ENCODE results near the gene SMYD3.

Gene SMYD3

DNA sequence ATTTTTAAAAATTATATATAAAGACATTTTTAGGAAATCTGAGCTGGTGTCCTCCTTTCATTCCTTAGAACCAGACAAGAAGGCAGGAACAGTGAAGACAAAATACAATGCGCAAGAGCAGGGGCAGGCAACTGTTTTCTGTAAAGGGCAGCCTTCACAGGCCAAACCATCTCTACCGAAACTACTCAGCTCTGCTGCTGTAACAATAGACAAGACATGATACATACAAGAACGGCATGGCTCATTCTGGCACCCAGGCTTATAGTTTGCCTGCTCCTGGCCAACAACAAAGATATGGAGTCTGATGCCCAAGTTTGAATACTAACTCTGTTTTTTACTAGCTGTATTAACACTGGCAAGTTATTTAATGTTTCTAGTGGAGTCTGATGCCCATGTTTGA is 232.0 kb downstream of the SMYD3 start:
- no peak for DNase-seq (ENCODE audit: low read depth)

DNA sequence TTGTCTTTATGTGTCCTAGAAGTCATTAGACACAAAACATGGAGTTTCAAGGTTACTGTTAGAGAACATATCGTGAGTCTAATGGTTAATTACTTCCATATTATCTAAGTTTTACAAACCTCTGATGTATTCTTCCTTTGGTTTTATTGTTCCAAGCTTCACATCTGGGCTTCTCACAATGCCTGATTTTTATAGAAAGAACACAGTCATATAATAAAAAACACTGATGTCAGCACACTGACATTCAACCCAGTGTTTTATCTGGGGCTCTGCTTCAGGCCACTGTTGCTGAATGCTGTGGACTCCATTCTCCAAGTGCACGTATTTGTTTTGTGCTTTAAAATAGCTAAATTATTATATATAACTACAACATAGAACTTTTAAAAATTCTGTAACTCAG is 232.9 kb downstream of the SMYD3 start:
- no peak for DNase-seq (ENCODE audit: low read depth)

DNA sequence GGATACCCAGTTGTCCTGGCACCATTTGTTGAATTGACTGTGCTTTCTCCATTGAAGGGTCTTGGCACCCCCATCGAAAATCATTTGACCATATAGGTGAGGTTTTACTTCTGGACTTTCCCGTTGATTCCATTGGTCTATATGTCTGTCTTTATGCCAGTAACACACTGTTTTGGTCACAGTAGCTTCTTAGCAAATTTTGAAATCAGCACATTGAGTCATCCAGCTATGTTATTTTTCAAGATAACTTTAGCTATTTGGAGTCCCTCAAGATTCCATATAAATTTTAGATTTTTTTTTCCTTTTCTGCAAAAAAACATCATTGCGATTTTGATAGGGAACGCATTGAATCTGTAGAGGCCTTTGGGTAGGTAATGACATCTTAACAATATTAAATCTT is 235.6 kb downstream of the SMYD3 start:
- DNase-seq (ENCODE audit: low read depth), result no peak

DNA sequence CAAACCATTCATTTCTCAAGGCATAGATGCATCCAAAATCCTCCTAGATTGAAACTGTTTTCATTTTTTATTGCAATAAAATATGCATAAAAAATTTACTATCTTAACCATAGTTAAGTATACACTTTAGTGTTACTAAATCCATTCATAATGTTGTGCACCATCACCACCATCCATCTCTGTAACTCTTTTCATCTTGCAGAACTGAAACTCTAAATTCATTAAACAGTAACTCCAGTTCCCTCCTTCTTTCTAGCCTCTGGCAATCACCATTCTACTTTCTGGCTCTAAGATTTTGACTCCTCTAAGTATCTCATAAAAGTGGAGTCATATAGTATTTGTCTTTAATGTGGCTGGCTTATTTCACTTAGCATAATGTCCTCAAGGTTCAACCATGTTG is 236.8 kb downstream of the SMYD3 start:
- DNase-seq (ENCODE audit: low read depth), result no peak

DNA sequence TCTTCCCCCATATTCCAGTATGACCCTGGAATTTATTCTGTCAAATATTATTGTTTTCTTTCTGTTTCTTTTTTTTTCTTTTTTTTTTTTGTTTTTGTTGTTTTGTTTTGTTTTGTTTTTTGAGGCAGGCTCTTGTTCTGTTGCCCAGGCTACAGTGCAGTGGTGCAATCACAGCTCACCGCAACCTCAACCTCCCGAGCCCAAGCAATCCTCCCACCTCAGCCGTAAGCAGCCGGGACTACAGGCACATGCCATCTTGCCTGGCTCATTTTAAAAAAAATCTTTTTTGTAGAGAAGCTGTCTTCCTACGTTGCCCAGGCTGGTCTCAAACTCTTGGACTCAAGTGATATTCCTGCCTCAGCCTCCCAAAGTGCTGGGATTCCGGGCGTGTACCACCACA is 237.6 kb downstream of the SMYD3 start:
- DNase-seq (ENCODE audit: low read depth), result no peak

DNA sequence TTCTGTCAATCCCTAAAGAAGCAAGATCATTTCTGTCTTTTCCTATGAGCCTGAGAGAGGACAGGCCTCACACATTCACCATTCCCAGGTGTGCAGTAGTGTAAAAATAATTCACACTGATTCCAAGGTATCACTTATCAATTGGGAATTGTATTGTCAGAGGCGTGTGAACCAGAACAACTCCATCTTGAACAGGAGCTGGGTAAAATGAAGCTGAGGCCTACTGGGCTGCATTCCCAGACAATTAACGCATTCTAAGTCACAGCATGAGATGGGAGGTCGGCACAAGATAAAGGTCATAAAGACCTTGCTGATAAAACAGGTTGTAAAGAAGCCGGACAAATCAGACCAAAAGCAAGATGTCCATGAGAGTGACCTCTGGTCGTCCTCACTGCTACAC is 239.2 kb downstream of the SMYD3 start:
- no peak for DNase-seq (ENCODE audit: low read depth)

DNA sequence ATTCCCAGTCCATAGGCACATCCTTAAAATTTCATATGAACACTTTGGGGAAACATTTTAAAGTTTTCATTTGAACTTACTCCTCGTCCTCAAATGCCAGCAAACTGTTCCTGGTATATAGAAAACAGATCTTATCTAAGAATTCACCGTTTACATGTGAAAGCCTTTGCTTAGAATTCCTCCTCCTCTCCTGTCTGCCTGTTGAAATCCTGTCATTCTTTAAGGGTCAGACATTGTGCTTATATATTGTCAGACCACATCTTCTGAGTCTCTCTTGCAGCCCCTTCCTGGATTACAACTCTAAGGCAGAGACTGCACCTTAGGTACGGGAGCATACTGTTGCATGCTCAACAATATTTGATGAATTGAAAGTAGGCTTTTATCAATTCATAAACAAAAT is 239.7 kb downstream of the SMYD3 start:
- no peak for DNase-seq (ENCODE audit: low read depth)

DNA sequence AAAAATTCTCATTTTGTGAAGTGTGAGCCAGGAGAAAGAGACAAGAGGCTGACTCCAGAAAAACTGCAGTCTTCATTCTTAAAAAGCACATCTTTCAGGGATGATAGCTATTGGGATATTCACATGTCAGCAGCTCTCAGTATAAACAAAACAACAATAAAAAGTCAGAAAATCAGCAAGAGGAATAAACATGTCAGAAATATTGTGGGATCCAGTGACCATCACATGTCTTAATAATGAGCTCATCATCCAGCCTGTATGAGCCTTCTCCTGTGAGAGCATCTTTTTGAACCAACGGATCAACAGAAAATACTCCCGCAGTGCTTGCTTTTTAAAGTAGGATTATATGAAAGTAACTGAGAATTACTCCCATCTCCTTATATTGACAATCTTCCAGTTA is 241.6 kb downstream of the SMYD3 start:
- DNase-seq (ENCODE audit: low read depth), result no peak

DNA sequence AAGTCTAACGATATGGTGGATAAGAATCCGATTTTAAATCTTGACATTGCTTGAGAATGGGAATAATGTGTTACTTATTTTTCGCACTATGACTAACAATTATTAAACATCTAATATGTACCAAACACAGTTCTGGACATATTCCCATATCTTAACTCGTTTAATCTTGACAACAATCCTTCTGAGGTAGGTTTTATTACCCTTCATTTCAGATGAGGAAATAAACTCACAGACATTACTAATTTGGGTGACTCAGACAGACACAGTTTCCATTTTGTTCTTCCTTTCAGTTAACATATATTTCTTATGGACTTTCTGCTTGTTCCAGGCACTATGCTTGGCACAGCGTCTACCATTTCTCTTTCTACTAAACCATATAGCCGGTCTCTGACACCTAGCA is 244.8 kb downstream of the SMYD3 start:
- DNase-seq (ENCODE audit: low read depth), result no peak

DNA sequence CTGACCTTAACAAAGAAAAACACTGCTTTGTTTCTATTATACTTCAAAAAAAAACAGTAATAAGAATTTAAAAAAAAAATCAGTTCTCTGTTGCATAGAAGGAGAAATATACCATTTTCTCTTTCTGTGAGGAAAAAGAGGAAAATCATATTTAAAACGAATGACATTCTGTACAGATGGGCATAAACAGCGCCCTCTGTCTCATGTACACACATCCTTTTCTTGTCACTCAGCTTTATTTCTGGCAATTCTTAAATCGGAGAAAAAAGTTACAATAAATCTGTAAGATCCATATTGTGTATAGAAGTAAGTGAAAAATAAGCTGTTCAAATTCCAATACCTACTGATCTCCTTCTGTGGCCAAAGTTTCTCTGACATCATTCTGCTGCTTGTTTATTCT is 245.4 kb downstream of the SMYD3 start:
- DNase-seq (ENCODE audit: low read depth), result no peak

DNA sequence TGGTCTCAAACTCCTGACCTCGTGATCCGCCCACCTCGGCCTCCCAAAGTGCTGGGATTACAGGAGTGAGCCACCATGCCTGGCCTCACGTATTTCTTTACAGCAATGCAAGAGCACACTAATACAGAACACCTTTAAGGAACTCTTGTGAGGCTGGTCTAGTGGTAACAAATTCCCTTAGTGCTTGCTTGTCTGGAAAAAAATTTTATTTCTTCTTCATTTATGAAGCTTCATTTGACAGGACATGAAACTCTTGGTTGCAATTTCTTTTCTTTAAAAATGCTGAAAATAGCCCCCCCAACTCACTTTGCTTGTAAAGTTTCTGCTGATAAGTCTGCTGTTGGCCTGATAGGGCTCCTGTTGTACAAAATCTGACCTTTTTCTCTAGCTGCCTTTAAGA is 248.8 kb downstream of the SMYD3 start:
- no peak for DNase-seq (ENCODE audit: low read depth)

DNA sequence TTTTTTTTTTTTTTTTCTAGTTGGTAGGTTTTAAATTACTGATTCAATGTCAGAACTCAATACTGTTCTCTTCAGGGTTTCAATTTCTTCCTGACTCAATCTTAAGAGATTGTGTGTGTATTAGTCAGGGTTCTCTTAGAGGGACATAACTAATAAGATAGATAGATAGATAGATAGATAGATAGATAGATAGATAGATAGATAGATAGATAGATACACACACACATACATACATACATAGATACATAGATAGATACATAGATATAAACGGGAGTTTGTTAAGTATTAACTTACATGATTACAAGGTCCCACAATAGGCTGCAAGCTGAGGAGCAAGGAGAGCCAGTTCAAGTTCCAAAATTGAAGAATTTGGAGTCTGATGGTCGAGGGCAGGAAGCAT is 251.3 kb downstream of the SMYD3 start:
- DNase-seq (ENCODE audit: low read depth), result no peak

DNA sequence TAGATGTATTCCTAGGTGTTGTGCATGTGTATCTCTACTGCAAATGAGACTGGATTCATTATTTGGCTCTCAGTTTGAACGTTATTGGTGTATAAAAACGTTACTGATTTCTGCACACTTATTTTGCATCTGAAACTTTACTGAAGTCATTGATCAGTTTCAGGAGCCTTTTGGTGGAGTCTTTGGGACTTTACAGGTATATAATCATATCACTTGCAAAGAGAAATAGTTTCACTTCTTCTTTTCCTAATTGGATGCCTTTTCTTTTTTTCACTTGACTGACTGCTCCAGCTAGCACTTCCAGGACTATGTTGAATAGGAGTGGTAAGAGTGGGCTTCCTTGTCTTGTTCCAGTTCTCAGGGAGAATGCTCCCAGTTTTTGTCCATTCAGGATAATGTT is 252.2 kb downstream of the SMYD3 start:
- DNase-seq (ENCODE audit: low read depth), result no peak

DNA sequence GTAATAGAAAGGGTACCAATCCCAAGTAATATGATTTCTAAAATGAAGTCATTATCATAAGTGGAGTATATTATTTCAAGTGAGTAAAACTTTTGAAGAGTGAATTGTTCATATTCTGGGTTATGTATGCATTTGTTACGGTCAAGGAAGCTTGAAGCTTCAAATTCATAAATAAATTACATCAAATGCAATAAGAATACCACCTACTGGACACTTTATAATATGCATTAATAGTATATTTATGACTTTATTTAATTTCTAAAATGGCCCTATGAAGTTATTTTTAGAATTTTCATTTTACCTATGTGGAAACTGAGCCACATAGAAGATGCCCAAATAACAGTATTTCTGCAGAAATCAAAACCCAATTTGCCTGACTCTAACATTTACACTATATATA is 260.6 kb downstream of the SMYD3 start:
- DNase-seq (ENCODE audit: low read depth), result no peak

DNA sequence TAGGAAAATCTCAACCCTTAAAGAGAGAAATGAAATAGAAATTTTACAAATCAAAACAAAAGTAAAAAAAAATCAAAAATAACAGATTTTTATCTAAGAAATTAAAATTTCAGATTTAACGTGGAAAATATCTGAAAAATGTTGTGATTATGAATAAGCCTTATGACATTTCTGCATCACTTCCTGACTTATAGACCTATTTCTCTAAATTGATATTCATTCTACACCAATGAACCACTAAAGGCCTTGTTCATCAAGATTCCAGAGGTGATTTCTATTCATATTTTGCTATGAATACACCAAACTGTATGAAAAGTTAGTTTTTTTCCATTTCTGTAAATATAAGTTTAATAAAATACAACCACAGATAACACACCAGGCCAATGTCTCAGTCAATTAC is 261.5 kb downstream of the SMYD3 start:
- DNase-seq (ENCODE audit: low read depth), result no peak

DNA sequence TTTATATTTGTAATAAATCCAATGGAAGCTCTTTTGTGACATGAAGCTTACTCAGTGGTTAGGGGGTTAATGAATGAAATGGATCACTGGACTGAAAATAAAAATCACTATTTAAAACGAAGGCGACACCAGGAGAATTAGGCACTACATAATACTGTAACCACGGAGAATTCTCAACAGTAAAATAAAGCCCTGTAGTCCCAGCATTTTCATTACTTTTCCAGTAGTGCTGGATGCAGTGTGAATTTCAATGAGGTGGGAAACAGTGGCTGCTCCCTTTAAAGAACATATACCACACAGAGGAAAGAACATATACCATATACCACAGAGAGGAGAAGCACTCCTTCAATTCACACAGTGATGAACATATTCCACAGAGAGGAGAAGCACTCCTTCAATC is 275.0 kb downstream of the SMYD3 start:
- DNase-seq (ENCODE audit: low read depth), result no peak

DNA sequence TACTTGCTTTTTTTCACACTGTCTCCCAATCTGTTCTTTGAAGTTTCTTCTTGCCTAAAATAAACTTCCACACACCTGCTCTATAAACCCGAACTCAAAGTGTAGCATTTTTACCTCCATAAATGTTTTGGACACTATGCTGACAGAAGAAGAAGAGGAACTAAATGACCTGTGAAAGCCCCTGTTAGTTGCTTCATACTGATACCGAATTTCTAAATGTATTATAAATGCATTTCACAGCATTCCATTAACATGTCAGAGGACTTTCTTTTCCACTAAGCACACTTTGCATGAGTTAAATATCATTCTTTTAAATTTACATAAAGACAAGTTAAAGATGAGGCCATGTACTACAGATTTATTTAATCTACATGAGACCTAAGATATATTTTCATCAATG is 281.0 kb downstream of the SMYD3 start:
- no peak for DNase-seq (ENCODE audit: low read depth)

DNA sequence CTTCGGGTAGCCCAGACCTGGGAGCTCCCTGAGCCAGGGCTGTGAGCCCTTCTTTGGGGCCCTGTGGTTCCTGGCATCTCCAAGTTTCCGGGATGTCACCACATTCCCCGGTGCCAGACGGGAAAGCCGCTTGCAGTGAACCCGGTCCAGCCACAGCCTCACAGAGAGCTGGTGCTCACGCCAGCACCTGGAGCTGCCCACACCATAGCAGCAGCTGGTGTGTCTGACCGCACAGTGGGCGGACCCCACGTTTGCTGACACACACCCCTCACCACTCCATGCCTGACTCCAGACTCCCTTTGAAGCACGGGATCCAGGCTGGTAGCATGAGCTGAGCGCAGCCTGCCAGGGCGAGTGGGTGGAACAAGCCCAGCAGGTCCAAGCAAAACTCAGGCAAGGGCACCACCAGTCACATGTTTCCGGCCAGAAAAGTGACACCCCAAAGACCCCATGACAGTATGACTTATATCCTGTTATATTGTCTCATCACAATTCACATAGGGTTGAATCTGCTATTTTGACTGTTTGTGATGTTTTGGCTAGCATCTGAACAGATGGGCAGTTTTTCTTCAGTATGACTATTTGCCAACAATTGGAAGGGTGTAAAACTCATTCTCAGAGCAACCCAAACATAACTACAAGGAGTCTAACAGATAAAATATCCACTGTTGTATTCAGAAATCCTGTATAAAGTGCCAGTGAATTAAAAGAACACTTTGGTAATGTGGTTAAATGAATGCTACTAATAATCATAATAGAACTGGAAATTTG is 285.4 kb downstream of the SMYD3 start:
- DNase-seq (ENCODE audit: low read depth), result no peak

DNA sequence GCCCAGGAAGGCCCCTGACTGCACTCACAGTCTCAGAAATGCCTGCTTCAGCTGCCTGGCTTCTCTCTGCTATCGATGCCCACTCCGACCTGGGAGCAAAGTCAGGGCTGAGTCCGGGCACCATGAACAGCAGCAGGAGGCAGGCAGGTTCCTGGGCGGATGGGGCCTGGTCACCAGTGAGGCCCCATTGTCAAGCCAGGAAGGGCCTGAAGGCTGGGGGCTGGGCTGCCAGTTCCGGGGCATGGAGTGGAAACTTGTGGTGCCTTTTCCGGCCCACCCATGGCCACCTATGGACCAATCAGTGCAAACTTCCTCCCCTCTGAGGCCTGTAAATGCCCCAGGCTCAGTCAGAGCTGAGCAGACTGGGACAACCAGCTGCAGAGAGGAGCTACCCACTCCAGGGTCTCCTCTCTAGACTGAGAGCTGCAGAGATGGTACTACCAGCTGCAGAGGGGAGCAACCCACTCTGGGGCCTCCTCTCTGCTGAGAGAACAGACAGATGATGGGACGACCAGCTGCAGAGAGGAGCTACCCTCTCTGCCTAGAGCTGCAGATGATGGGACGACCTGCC is 286.5 kb downstream of the SMYD3 start:
- DNase-seq (ENCODE audit: low read depth), result no peak

DNA sequence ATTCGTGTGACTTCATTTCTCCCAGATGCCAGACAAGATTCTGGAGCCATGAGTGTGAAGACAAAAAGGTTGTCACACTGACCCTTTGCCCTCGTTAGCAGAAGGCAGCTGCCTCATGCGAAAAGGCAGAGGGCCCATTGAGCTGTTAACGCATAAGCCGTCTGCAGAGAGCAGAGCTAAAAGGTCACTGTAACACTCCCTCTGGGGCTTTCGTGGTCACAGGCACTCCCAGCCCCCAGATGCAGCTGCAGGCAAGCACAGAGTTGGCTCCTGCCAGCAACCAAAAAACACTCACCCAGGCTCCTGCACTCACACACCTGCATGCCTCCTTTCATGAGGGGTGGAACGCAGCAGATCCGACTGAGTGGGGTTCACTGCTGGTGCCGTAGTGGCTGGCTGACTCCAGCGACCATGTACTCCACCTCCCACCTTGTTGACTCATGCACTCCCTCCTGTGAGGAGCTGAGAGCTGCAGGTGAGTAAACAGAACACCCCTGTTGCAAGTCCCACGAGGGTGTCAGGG is 287.5 kb downstream of the SMYD3 start:
- DNase-seq (ENCODE audit: low read depth), result no peak

DNA sequence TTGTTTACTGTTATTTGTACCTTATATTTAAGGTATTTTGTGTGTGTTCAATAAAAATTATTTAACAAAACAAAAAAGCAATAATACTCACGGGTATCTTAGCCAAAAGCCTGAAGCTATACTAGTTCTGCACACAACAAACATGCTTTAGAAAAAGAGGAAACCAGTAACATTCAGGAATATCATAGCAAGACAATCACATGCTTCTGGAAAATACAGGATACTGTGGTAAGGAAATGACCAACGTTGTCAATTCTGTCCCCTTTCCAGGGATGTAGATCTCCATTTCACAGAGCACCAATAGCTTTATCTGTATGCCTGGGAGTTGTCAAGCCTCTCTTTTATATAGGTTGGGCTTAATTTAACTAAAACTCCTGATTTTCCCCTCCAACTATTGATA is 288.4 kb downstream of the SMYD3 start:
- DNase-seq (ENCODE audit: low read depth), result no peak

DNA sequence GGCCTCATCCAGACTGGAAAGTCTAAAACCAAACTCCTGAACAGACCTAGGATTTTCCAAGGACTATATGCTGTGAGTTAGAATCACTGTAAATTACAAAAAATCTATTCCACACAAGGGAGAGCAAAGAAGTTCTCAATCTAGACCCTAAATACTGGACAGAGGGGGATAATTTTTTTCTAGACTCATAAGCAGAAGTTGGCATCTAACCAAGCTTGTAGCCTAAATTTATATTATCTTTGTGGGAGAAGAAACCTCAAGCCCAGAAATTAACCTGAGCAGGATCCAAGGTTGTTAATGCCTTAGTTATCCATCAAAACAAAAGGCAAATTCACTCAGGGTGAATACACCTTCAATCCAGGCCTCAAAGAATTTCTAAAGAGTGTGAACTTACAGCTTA is 290.2 kb downstream of the SMYD3 start:
- DNase-seq (ENCODE audit: low read depth), result no peak

DNA sequence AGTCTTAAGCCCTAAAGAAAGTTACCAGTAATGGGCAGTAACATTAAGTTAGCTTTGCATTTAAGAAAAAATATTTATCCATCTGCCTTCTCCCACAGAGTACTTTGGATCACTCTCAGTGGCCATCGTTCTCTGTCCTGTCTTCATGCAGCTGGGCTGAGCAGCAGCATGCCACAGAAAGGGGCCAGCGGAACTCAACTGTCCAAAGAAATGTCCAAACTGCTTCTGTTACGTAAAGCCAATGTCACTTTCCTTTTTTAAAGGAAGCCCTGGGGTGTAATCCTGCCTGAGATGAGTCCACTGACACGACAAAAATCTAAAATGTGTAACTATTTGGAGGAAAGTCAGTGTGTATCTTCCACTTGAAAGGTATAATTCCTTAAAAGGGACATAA is 291.6 kb downstream of the SMYD3 start:
- DNase-seq (ENCODE audit: low read depth), result no peak

Measured in activated T-cell treated with anti-CD3 and anti-CD28 coated beads for 24 hours (primary cell).